HUES48 (cell line): ENCODE results near the gene RBM20.

Experiments used
- H3K27ac ChIP-seq: one replicate; pipeline ENCODE4 v1.7.0; 2013; ENCODE audit warnings: low read depth, low read length, inconsistent platforms
- H3K27me3 ChIP-seq: 2 replicates; pipeline ENCODE4 v1.6.1; 2013; ENCODE audit warnings: mild to moderate bottlenecking, low read length; ENCODE audit not compliant: control insufficient read depth, insufficient read depth
- H3K36me3 ChIP-seq: 2 replicates; pipeline ENCODE4 v1.6.1; 2013; ENCODE audit warnings: low read length; ENCODE audit not compliant: control insufficient read depth, insufficient read depth
- H3K4me1 ChIP-seq: 2 replicates; pipeline ENCODE4 v1.6.1; 2013; ENCODE audit warnings: mild to moderate bottlenecking, low read length; ENCODE audit not compliant: control insufficient read depth, insufficient read depth
- H3K4me3 ChIP-seq: 2 replicates; pipeline ENCODE4 v1.5.1; 2013; ENCODE audit warnings: mild to moderate bottlenecking, low read depth, low read length
- H3K9ac ChIP-seq: 2 replicates; pipeline ENCODE4 v1.6.1; 2013; ENCODE audit warnings: mild to moderate bottlenecking, low read depth, low read length, moderate library complexity
- H3K9me3 ChIP-seq: 2 replicates; pipeline ENCODE4 v1.6.1; 2013; ENCODE audit warnings: low read length; ENCODE audit not compliant: control insufficient read depth, insufficient read depth

RBM20 gene

DNA sequence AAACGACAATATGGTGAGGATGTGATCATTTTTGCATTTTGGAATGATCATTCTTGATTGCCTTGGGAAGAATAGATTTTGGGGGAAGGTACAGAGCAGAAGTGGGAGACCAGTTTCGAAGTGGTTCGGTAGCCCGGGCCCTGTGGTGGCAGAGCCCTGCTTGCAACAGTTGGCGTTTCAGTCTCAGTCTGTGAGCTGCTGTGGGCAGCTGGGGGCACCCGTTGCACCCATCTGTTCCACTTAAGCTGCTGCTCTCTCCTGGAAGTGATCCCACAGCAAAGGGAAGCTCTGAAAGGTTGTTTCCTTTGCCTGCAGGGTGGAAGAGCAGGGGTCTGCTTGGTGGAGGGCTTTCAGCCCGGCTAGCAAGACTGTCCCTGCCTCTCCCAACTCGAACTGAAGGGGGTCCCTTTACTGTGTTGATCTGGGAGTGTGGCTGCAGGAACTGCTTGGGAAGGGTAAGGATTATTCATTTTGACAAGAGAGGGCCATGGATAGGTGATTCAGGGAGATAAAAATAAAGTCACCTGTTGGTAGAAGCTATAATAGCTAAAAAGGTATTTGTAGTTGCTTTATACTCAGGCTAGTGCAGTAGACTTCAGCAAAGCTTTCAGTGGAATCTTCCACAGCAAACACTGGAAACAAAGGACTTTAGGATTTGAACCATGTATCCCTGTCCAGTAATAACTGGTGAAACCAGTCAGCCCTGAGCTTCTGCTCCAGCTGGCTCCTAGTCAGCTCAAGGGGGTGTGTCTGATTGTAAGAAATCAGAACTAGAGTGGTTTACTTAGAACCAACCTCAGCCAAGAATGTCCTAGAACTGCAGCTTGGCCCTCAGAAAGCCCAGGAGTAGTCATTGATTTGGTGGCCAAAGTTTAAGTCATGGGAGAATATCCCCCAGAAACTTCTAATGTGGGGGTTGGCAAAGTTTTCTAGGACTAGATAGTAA, 174.4 kb downstream of the RBM20 start:
- Histone ChIP-seq H3K4me3 (no peak overlapping the region), H3K4me1 (peaks cover 16% of the 10 kb centered on the region), H3K36me3 (no peaks in the 10 kb centered on the region), H3K9me3 (no peaks in the 10 kb centered on the region), H3K27me3 (no peaks in the 10 kb centered on the region), H3K9ac (no peak overlapping the region), H3K27ac (no peak overlapping the region)

DNA sequence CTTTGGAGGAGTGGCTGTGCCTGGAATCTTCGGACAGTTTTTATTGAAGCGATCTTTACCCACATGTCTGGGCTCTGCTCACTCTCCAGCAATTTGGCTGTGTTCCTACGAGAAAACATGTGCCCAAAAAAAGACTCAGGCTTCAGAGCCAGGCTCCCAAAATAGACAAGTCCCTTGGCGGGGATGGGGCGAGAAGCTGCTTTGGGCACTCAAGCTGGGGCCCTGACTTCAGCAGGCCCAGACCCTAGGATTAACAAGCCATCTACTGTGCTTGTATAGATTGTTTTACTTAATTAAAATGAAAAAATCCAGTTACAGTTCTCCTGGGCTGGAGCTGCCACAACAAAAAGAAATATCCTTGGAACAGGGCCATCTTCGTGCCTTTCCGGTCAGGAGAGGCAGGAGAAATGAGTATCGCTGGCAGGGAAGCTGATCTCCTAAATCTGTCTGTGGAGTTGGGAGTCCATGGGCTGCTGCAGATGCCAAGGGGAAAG, 176.2 kb downstream of the RBM20 start:
- H3K27ac ChIP-seq = no peak overlapping the region
- H3K36me3 ChIP-seq = no peaks in the 10 kb centered on the region
- H3K4me1 ChIP-seq = peaks cover 16% of the 10 kb centered on the region
- H3K4me3 ChIP-seq = no peak overlapping the region
- no peaks in the 10 kb centered on the region for H3K9me3 ChIP-seq
- H3K9ac ChIP-seq = no peak overlapping the region
- no peaks in the 10 kb centered on the region for H3K27me3 ChIP-seq

DNA sequence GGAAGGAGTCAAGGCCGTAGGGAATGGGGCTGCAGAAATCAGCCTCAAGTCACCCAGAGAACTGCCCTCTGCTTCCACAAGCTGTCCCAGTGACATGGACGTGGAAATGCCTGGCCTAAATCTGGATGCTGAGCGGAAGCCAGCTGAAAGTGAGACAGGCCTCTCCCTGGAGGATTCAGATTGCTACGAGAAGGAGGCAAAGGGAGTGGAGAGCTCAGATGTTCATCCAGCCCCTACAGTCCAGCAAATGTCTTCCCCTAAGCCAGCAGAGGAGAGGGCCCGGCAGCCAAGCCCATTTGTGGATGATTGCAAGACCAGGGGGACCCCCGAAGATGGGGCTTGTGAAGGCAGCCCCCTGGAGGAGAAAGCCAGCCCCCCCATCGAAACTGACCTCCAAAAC, 177.4 kb downstream of the RBM20 start:
- Histone ChIP-seq H3K27me3 (no peaks in the 10 kb centered on the region), H3K36me3 (no peaks in the 10 kb centered on the region), H3K9ac (no peak overlapping the region), H3K4me3 (no peak overlapping the region), H3K27ac (no peak overlapping the region), H3K4me1 (peaks cover 16% of the 10 kb centered on the region), H3K9me3 (no peaks in the 10 kb centered on the region)

DNA sequence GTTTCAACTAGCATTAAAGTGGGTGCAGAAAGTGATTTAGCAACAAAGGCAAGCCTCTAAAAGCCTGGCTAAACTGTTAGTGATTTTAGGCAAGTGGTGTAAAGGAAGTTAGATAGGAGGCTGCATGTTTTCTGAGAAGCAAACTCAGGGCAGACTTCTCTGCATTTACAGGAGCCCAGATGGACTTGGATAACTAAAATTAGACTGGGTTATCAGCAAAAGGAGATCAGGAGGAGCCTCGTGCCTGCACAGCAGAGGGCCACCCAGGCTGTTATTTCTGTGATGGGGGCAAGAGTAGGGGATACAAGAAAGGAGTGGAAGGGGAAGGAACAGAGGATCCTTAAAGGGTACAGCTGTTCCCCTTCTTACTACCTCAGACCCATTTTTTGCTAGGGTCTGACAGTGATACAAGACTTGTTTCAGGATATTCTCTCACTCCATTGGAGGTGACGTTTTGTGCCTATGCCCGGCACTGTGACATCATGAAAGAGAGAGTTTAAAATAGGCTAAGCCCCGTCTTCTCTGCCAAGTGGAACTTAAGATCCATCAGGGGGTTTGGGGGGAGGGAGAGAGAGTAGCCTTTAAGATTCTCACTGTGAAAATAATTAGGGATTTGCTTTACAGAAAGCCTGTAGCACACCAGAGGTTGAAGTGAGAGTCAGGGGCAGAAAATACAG, 178.0 kb downstream of the RBM20 start:
- H3K27ac ChIP-seq = no peak overlapping the region
- H3K9me3 ChIP-seq = no peaks in the 10 kb centered on the region
- H3K27me3 ChIP-seq = no peaks in the 10 kb centered on the region
- no peak overlapping the region for H3K4me3 ChIP-seq
- no peaks in the 10 kb centered on the region for H3K36me3 ChIP-seq
- H3K9ac ChIP-seq = no peak overlapping the region
- H3K4me1 ChIP-seq = peaks cover 16% of the 10 kb centered on the region

DNA sequence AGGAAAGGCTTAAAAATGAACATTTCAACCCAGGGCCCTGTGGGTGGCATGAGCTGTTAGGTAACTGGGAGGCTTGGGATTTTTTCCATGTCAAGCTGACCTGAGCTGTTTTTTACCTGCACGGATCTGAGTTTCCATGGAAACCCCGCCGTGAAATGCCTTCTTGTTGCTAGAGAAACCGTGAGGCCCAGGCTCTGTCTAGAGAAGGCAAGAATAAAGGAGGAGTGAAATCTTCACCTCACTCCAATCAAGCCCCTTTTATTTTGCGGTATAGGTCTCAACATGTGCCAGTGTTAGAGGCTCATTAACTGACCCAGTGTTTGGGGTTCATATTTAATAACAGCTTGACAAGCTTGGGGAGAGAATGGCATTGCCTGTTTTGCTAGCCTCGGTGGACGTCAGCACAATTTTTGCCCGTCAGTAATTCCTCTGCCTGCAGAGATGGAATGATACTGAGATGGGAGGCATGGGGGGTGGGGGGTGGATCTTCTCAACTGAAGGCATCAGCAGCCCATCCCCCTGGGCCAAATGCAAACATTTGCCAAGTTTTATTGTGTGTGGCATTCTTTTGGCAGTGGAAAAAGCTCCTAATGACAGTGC, 178.7 kb downstream of the RBM20 start:
- Histone ChIP-seq H3K27ac (peak overlapping the region; percentile 24), H3K36me3 (no peaks in the 10 kb centered on the region), H3K27me3 (no peaks in the 10 kb centered on the region), H3K4me1 (peaks cover 16% of the 10 kb centered on the region), H3K4me3 (no peak overlapping the region), H3K9ac (no peak overlapping the region), H3K9me3 (no peaks in the 10 kb centered on the region)

DNA sequence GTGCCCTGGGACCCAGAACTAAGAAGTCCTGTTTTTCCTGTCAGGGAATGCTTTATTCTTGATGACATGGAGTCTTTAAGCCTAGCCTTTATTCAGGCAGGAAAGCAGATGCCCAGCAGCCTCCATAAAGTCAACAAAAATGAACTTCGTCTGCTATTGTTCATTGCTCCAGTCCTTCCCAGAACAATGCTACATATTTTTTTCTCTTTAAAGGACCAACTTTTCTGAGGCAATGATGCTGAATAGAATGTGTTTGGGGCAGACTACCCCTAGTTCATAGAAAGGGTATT, 180.0 kb downstream of the RBM20 start:
- Histone ChIP-seq H3K27me3 (no peaks in the 10 kb centered on the region), H3K9me3 (no peaks in the 10 kb centered on the region), H3K4me1 (peaks cover 16% of the 10 kb centered on the region), H3K27ac (no peak overlapping the region), H3K4me3 (no peak overlapping the region), H3K9ac (no peak overlapping the region), H3K36me3 (no peaks in the 10 kb centered on the region)

DNA sequence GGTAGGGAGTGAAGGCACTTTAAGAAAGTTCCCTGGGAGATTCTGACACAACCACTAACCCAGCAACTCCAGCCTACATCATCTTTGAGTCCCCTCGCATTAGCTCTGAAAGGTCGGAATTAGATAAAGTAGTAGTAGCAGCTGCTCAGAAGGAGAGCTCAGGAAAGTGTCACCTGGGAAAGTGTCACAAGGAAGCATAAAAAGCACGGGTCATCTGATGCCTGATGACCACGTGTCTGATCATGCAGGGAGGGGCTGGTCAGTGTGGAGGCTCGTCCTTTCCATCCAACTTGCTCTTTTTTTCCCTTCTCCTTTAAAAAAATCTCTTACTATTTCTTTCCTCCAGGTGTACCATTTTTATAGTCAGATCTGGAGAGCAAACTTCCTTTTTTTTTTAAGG, 180.5 kb downstream of the RBM20 start:
- Histone ChIP-seq H3K9ac (no peak overlapping the region), H3K4me3 (no peak overlapping the region), H3K27me3 (no peaks in the 10 kb centered on the region), H3K27ac (no peak overlapping the region), H3K36me3 (no peaks in the 10 kb centered on the region), H3K9me3 (no peaks in the 10 kb centered on the region), H3K4me1 (peaks cover 16% of the 10 kb centered on the region)

DNA sequence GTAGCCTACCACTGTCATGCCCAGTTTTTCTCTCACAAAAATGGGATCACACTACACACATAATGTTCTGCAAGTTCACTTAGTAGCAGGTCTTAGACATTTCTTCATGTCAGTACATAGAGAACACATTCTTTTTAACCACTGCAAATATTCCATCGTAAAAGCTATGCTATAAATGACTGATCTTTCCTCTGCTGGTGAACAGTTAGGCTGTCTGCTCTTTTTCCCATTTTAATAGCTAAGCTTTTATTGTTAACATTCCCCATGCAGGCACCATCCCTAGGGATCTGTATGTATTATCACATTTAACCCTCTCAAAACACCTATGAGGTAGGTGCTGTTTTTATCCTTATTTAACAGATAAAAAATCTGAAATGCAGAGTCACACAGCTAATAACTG, 181.4 kb downstream of the RBM20 start:
- Histone ChIP-seq H3K4me3 (no peak overlapping the region), H3K9me3 (no peaks in the 10 kb centered on the region), H3K27ac (no peak overlapping the region), H3K36me3 (no peaks in the 10 kb centered on the region), H3K27me3 (no peaks in the 10 kb centered on the region), H3K4me1 (peaks cover 16% of the 10 kb centered on the region), H3K9ac (no peak overlapping the region)

DNA sequence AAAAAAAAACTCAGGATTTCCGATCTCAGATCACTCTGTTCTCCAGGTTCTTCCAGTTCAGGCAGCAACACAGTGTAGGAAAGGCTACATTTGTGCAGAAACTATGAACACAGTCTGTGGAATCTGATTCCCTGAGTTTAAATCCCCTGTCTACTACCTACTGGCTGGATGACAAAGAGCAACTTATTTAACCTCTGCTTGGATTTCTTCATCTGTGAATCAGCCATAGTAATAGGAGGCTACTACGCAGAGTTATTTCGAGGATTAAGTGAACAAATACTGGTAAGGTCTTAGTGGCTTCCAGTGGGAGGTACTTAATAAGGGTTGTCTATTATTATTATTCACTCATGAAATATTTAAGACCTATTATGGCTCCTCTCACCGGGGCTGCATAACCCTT, 183.3 kb downstream of the RBM20 start:
- Histone ChIP-seq H3K36me3 (no peaks in the 10 kb centered on the region), H3K4me3 (no peak overlapping the region), H3K27me3 (no peaks in the 10 kb centered on the region), H3K4me1 (peaks cover 11% of the 10 kb centered on the region), H3K27ac (no peak overlapping the region), H3K9ac (no peak overlapping the region), H3K9me3 (no peaks in the 10 kb centered on the region)

DNA sequence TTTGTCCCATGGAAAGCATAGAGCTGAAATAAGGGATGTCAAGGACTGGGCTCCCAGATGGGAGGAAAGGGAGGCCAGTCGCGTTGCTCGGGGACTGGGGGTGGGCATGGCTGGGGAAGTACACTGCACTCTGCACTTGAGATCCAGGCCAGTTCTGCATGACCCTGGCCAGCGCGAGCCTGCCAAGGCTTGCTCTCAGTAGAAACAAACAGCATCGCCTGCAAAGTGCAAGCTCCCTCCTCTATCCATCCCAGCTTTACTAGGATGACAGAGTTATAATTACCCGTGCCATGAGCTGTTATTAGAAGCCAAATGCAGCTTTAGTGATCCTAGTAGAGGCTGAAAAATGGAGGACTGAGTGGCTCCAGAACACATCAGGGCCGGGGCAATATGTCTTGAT, 183.7 kb downstream of the RBM20 start:
- H3K4me3 ChIP-seq = no peak overlapping the region

DNA sequence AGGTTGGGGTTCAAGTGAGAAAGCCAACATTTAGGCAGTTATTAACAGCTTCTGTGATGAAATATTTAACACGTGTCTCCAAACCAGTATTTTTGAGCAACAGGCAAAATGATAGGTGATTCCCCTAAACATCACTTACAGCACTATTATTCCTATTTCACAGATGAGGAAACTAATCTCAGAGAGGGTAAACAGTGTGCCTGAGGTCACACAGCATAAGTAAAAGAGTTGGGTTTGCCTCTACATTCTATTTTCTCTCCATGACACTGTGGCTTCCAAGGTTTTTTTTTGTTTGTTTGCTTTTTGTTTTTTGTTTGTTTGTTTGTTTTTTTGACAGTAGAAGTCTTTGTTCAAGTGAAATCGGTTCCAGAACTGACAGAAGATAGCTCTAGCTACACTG, 184.4 kb downstream of the RBM20 start:
- no peak overlapping the region for H3K27ac ChIP-seq
- no peaks in the 10 kb centered on the region for H3K27me3 ChIP-seq
- no peaks in the 10 kb centered on the region; the same call in 1 of the 2 replicates for H3K4me1 ChIP-seq
- no peak overlapping the region for H3K4me3 ChIP-seq
- no peaks in the 10 kb centered on the region for H3K36me3 ChIP-seq
- no peaks in the 10 kb centered on the region for H3K9me3 ChIP-seq
- H3K9ac ChIP-seq = no peak overlapping the region

More for the DNA sequence above, 183.7 kb downstream of the RBM20 start:
- Histone ChIP-seq H3K27ac (no peak overlapping the region), H3K9ac (no peak overlapping the region), H3K36me3 (no peaks in the 10 kb centered on the region), H3K9me3 (no peaks in the 10 kb centered on the region), H3K4me1 (peaks cover 6% of the 10 kb centered on the region), H3K27me3 (no peaks in the 10 kb centered on the region)
